ENCODE measurements around the gene PTBP3.

Gene PTBP3

GRCh38 chr9:112351184-112351583, 17.8 kb upstream of the PTBP3 start:
- no peak for TF ChIP-seq CTCF (IDR thresholded peaks at IDR 0.05; ENCODE audit: low read depth, low read length, missing control alignments)
- no peaks in the 10 kb centered on the region for H3K36me3 ChIP-seq (replicated peaks)
- in situ Hi-C loops (cut with HindIII; ENCODE audit: low pct_ligation_motif_present, low sequenced_read_pairs) = loop anchor here (25.0 kb wide), 1 partner anchor 239 kb away; no protein-coding TSS in a partner anchor
- H3K4me3 ChIP-seq (ENCODE audit: low read depth, low read length) = no peak overlapping the region
- DNase-seq = no peak
- H3K27me3 ChIP-seq (replicated peaks) = no peaks in the 10 kb centered on the region
- no peak overlapping the region for H3K27ac ChIP-seq

- no peaks in the 10 kb centered on the region for H3K36me3 ChIP-seq (replicated peaks)
- no peak overlapping the region for H3K4me3 ChIP-seq (ENCODE audit: low read depth, low read length)
- in situ Hi-C loops (cut with HindIII; ENCODE audit: low pct_ligation_motif_present, low sequenced_read_pairs) = no loop called here
- no peak for DNase-seq
- H3K27me3 ChIP-seq (replicated peaks) = no peaks in the 10 kb centered on the region
- TF ChIP-seq CTCF (IDR thresholded peaks at IDR 0.05; ENCODE audit: low read depth, low read length, missing control alignments) = no peak
- no peak overlapping the region for H3K27ac ChIP-seq
Measured at GRCh38 chr9:112349008-112349333, 15.6 kb upstream of the PTBP3 start.

- TF ChIP-seq CTCF (IDR thresholded peaks at IDR 0.05; ENCODE audit: low read depth, low read length, missing control alignments) = no peak
- H3K27me3 ChIP-seq (replicated peaks) = no peaks in the 10 kb centered on the region
- peak overlapping the region; percentile 59 for H3K4me3 ChIP-seq (ENCODE audit: low read depth, low read length)
- peak; percentile 65 for DNase-seq
- H3K27ac ChIP-seq = no peak overlapping the region
- no peaks in the 10 kb centered on the region for H3K36me3 ChIP-seq (replicated peaks)
- in situ Hi-C loops (cut with HindIII; ENCODE audit: low pct_ligation_motif_present, low sequenced_read_pairs) = no loop called here
Measured at GRCh38 chr9:112348257-112349007, 15.0 kb upstream of the PTBP3 start.

DNA sequence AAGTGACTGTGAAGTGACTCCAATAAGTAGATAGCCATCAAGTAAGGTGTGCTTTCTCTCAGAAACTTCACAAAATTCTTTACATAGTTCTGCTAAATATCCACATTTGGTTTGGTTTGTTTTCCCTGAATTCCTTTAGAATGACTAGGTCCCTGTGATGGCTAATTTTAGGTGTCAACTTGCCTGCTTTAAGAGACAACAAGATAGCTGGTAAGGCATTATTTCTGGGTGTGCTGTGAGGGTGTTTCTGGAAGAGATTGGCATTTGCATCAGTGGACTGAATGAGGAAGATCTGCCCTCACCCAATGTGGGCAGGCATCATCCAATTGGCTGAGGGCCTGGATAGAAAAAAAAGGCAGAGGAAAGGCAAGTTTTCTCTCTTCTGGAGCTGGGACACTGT, 8.3 kb upstream of the PTBP3 start:
- no peak for TF ChIP-seq CTCF (IDR thresholded peaks at IDR 0.05; ENCODE audit: low read depth, low read length, missing control alignments)
- in situ Hi-C loops (cut with HindIII; ENCODE audit: low pct_ligation_motif_present, low sequenced_read_pairs) = no loop called here
- Histone ChIP-seq H3K27ac (no peak overlapping the region), H3K27me3 (replicated peaks) (no peaks in the 10 kb centered on the region), H3K4me3 (ENCODE audit: low read depth, low read length) (no peak overlapping the region), H3K36me3 (replicated peaks) (no peaks in the 10 kb centered on the region)
- no peak for DNase-seq

DNA sequence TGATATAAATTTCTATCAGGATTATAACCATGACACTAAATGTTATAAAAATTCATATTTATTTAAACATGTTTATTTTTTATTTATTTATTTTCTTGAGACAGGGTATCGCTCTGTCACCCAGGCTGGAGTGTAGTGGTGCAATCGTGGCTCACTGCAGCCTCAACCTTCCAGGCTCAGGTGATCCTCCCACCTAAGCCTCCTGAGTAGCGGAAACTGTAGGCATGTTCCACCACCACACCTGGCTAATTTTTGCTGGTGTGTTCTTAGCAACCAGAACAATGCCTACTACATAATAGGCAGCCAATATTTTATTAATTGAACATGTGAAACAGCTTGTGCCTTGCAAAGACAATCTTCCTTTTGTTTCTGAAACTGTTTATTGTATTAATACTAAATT, 6.5 kb upstream of the PTBP3 start:
- H3K36me3 ChIP-seq (replicated peaks) = no peaks in the 10 kb centered on the region
- H3K27ac ChIP-seq = no peak overlapping the region
- no peak for DNase-seq
- in situ Hi-C loops (cut with HindIII; ENCODE audit: low pct_ligation_motif_present, low sequenced_read_pairs) = no loop called here
- H3K4me3 ChIP-seq (ENCODE audit: low read depth, low read length) = no peak overlapping the region
- no peaks in the 10 kb centered on the region for H3K27me3 ChIP-seq (replicated peaks)
- no peak for TF ChIP-seq CTCF (IDR thresholded peaks at IDR 0.05; ENCODE audit: low read depth, low read length, missing control alignments)

- in situ Hi-C loops (cut with HindIII; ENCODE audit: low pct_ligation_motif_present, low sequenced_read_pairs) = no loop called here
- peak; percentile 73 for DNase-seq
- Histone ChIP-seq H3K27ac (peak overlapping the region; percentile 6), H3K27me3 (replicated peaks) (no peaks in the 10 kb centered on the region), H3K36me3 (replicated peaks) (no peaks in the 10 kb centered on the region), H3K4me3 (ENCODE audit: low read depth, low read length) (no peak overlapping the region)
- no peak for TF ChIP-seq CTCF (IDR thresholded peaks at IDR 0.05; ENCODE audit: low read depth, low read length, missing control alignments)
Measured at GRCh38 chr9:112338561-112338960, 5.1 kb upstream of the PTBP3 start.
